Glomerular endothelial cell (primary cell): ENCODE results near the gene MBD5. TPM values are rescaled to one million over a fixed set of nuclear protein-coding genes. Genes with fewer than 3 reads are reported as not detected.

Source experiments
- DNase-seq: peaks from one replicate; pipeline ENCODE4 v3.0.0-alpha.2; 2011; ENCODE audit warnings: low read depth, low spot score; ENCODE audit errors: extremely low read depth
- total RNA-seq: library from RNA; depleted of rRNA; stranded (reverse); fragments of >200 nt; gene quantifications from 2 replicates; pipeline ENCODE4 v1.2.3, GENCODE V29; 2015

MBD5 gene
- total RNA-seq, 1 donor from 2014 or later = 20.8 TPM

DNA sequence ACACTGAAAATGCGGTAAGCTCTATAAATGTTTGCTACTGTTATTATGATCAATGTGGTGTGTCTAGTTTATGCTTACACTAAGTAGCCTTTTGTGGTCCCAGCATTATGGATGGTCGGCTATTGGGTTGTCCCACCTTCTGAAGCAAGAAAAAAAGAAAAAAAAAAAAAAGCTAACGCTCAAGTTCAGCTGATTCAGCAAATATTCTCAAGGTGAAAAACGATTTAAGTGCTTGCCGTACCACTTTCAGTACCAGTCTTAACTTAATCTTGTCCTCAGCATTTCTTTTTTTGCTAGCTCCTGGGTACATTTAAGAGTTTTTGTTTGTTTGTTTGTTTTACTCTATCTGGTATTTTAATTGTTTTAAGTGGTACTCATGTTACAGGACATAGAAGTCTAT, 87.5 kb downstream of the MBD5 start:
- no peak for DNase-seq

DNA sequence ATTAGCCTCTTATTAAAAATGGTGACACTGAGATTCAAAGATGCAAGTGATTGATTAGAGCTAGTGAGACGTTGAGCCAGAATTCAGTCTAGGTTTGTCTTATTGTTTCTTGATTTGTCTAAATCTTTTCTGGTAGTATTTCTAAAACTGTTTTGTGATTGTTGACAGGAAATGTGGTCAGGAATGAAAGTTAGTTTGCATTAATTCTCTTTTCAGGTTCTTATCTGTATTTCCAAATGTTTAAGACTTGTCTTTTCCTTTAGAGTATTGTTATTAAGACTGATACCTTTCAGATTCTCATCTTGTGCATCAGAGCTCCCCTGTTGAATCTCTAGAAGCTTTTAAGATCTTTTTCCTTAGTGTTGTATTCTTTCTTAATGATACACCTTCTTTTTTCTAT, 89.3 kb downstream of the MBD5 start:
- no peak for DNase-seq

DNA sequence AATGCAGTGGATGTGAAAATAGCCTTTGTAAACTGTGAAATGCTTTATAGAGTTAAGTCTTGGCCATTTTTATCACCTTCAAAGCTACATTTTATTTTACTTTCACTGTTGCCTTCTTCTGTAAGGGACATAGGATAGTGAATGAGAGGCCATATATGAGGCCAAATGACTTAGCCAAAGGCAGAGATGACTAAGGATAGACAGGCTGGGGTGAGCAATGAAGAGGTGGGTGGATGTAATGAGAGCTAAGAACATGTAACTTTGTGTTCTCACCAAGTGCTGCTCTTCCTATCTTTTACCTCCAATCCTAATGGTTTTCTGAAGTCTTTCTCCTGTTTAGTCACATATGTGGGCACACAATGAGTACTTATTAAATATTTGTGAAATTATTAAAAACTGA, 101.9 kb downstream of the MBD5 start:
- DNase-seq = no peak

DNA sequence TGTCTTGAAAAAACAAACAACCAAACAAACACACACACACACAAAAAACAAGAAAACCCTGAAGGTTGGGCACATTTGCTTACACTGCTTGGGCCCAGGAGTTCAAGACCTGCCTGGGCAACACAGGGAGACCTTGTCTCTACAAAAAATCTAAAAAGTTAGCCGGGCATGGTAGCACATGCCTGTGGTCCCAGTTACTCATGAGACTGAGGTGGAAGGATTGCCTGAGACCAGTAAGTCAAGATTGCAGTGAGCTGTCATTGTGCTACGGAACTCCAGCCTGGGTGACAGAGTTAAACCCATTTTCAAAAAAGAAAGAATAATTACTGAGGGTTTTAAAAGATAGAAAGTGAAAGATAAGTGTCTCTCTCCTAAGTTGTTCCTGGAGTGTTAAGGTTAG, 103.4 kb downstream of the MBD5 start:
- no peak for DNase-seq

DNA sequence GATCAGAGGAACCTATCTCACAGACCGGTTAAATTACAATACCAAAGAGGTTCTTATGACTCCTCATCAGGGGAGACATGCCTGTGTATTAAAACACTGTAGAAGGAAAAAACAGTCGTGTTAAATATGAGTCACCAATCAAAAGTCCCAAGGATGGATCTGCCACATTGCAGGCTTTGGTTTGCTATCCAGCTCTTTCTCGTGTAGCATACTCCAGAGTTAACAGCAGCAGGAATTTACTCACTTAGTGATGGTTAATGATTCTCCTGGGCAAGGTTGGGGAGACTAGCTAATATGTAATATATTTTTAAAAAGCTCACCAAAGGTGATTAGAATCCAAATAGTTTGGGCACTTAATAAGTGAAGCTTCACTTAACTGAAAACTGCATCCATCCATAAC, 109.7 kb downstream of the MBD5 start:
- DNase-seq = no peak

DNA sequence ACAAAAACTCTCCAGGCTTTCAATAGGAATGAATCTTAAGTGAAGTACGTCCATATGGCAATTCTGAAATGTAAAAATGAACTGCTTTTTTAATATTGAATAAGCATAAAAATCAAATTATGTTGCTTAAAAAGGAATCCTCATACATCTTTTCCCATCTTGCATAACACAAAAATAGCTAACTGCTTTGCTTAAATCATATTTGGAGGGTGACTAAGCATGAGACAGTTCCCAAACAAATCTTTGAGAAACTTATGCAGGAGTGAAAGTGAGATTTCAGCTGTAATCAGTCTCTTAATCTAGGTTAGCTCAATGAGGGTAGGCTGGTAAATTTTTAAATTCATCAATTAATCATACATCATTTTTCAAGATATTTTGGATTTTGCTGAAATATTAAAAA, 111.5 kb downstream of the MBD5 start:
- no peak for DNase-seq

DNA sequence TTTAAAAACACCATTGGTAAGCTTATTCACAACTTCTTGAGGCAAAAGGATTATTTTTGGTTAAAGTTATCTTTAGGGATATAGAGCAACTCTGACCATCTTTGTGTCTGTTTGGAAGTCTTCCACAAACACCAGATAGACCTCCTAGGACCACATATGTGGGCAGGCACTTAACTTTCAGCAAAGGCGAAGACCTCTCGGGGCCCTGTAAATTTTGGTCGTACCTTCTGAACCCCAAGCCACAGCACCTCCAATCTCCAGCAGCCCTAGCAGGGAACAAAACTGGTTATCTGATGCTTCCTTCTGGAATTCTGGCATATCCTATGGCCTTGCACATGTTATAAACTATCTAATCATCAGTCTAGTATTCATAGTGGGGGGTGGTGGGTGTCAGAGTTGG, 114.8 kb downstream of the MBD5 start:
- DNase-seq = no peak

DNA sequence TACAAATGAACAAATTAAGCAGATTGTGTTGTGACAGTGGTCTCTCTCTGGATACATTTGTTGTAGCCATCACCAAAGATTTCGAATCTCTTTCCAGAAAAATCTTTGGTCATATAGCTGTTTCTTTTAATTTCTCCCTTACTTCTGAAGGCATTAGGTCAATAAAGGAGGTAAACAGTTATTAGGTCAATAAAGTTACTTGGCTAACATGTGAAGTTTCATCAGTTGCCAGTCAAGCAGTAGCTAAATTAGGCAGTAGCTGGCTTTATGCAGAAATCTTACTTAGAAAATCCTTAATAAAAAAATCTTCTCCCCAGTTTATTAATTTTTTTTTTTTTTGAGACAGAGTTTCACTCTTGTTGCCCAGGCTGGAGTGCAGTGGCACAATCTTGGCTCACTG, 115.5 kb downstream of the MBD5 start:
- DNase-seq = no peak

DNA sequence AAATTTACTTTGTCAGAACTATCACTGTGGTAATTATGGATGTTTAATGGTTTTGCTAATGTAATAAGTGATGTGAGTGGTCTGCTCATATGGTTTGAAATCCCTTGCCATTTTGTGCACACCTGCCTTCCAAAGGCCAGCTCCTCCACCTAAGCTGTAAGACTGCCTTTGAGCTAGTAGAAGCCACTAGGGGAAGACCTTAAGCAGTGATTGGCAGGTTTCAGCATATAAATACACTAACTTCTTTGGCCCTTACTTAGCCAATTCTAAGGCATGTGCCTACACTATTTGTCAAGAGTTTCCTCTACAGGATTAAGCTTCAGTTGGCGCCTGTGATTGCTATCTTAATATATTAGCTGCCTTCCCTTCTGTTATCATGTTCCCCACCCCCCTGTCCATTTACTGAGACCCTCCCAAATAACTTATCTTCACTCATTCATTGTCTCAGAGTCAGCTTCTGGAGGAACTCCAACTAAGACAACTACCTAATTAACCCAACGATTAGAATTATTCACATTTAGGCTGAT, 141.1 kb downstream of the MBD5 start:
- DNase-seq = no peak

DNA sequence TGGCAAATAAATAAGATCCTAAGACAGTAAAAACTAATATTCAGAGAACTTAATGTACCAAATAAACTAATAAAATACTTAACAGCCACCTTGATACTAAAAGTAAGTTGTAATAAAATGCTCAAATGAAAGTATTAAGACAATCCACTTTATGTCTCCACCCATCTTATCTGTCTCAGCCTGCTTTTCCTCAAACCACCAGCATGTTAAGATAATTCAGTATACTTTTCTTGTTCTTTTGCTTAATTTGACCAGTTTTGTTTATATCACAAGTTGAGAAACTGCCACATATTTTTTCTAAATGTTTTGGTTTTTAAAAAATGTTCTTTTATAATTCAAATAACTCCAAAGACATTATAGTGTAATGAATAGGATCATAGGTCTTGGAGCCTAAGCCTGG, 142.0 kb downstream of the MBD5 start:
- DNase-seq = no peak

DNA sequence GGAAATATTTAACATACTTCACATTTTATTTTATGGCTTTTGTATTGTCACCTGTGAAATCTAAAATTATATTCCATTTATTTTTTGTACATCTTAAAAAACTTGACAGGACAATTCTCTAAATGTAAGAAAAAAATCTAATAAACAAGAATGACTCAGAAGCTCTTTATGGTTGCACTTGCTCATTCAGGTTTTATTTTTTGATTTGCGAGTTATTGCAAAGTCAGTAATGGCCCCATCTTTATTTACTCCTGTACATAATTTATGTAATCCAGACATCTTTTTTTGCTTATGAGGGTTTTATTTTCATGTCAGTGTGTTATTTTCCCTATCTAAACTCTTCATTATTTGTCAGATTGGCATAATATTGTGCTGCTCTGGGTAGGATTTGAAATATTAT, 145.1 kb downstream of the MBD5 start:
- no peak for DNase-seq

DNA sequence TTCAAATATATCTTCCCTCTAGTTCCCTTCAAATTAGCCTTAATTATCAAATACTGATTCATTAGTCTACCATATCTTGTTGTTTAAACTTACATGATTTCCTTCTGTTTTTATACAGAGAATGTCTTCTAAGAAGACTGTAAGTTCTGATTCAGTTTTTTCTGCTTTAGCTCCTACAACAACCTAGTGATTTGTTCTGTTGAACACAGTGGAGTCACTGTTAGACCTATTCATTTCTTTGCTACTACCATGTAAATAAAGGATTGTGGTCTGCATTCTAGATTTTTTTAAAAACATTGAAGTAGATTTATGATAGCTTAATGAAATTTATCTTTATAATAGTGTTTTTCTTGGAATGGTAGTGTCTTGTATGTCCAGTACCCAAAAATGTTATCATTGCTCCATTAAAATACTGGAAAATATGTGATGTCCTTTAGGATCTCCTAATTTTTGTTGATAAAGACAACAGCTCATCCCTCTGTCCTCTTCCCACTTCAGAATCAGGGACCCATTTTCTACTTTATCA, 146.4 kb downstream of the MBD5 start:
- DNase-seq = no peak

DNA sequence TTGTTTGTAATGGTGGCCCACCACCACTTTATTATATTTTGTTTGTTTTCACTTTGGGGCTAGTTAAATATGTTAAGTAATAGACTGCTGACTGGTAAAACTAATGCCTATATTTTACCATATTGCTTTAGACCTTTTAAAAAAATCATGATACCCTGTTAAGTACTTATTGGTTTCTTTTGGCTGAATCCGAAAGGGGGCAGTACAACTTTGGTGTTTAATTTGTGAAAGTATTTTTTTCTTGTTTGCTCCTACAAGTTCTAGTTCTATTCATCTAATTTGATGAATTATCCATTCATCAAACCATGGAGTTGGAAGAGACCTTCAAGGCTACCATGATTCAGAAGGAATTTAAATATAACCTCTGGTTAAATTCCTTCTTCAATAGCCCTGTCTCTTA, 147.0 kb downstream of the MBD5 start:
- DNase-seq = no peak

DNA sequence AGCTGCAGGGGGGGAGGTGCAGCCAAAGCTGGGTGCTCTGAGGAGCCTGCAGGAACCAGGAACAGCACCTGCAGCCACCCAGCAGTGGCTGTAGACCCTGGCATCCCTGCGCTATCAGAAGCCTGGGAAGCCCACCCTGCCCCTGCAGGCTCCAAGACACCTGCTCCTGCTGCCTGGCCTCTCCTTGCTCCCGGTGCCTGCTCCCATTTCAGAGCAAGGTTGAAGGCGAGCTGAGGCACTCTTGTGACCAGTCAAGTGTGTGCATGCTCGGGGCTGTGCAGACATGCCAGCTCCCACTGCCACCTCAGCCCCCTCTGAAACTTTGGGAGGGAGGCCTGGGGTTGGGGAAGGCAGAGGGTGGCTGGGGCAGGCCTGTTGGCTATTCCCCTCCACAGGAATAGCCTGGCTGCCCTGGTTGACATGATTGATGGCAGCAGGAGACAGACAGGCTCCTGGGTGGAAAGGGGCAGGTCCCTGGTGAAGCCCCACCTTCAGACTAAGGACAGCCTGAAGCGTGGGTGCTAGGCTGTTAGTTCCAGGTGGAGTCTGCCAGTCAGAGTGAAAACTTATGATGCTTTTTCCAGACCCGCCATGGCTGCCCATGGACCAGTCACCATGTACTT, 151.4 kb downstream of the MBD5 start:
- DNase-seq = no peak

DNA sequence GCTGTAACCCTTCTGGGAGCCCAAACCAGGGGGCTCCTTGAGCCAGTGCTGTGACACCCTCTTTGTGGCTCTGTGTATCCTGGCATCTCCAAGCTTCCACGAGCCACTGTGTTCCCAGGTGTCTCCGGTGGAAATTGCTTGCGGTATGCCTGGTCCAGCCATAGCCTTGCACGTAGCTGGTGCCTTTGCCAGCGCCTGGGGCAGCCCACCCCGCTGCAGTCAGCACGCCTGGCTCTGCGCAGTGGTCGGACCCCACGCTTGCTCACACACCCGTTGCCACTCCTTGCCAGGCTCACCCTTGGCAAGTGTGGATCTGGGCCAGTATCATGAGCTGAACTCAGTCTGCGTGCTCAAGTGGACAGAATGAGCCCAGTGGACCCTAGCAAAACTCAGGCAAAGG, 152.3 kb downstream of the MBD5 start:
- no peak for DNase-seq

DNA sequence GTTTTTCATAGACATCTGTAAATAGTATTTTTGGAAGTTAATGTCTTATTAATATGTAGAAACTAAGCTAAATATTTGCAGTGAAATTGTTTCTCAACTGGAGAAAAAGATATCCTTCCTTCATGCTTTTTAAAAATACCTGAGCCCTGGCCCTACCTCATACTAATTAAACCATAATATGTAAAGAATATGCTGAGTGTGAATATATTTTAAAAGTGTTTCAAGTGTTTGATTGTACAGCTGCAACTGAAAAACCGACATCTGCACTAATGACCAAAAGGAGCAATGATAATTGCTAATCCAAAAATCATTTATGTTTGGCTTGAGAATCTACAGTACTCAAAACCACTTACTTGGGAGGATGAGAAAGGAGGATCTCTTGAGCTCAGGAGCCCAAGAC, 156.7 kb downstream of the MBD5 start:
- no peak for DNase-seq

DNA sequence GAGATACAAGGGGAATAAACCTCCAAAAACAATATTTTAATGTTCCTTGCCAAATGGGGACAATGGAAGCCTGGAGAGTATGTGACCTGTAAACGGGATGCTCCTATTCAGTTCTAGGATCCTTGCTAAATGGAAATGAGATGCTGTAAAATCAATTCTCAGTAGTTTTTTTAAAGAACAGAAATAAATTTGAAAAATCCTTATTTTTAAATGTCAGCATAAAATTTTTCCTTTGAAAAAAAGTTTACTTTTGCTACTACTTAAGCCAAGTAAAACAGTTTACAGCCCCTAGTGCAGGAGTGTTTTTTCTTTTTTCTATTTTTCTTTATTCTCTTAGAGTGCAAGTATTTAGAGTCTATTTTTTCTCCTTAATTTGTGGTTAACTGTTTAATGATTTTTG, 158.8 kb downstream of the MBD5 start:
- DNase-seq = no peak

DNA sequence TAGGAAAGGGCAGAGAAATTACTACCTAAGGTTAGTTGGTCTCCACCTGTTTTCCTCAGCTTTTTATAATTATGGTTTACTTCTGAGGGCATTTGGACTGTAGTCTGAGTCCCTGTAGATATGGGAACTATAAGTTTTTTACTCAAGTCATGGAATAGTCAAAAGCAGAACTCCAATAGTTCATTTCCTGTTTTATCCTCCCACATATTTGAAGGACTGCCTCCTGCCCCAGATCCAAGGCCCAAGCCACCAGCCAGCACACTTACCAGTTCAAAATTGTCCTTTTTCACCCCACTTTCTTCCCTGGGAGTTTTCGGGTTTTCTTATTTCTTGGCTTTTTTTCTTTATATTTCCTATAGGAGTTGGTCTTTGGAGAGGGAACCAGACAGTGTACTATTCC, 164.1 kb downstream of the MBD5 start:
- DNase-seq = no peak

DNA sequence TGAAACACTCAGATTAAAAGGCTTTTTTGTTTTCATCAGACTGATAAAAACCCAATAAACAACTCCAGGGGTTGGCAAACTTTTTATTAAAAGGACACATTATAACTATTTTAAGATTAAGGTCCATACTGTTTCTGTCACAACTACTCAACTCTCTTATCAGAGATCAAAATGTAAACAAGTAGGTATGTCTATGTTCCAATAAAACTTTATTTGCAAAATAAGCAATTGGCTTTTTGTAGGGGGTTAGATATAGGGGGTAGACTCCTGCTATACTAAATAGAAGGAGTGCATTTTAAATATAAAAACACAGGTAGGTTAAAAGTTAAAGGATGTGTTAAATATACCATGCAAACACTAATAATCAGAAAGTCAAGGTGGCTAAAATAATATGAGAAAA, 174.0 kb downstream of the MBD5 start:
- DNase-seq = no peak

DNA sequence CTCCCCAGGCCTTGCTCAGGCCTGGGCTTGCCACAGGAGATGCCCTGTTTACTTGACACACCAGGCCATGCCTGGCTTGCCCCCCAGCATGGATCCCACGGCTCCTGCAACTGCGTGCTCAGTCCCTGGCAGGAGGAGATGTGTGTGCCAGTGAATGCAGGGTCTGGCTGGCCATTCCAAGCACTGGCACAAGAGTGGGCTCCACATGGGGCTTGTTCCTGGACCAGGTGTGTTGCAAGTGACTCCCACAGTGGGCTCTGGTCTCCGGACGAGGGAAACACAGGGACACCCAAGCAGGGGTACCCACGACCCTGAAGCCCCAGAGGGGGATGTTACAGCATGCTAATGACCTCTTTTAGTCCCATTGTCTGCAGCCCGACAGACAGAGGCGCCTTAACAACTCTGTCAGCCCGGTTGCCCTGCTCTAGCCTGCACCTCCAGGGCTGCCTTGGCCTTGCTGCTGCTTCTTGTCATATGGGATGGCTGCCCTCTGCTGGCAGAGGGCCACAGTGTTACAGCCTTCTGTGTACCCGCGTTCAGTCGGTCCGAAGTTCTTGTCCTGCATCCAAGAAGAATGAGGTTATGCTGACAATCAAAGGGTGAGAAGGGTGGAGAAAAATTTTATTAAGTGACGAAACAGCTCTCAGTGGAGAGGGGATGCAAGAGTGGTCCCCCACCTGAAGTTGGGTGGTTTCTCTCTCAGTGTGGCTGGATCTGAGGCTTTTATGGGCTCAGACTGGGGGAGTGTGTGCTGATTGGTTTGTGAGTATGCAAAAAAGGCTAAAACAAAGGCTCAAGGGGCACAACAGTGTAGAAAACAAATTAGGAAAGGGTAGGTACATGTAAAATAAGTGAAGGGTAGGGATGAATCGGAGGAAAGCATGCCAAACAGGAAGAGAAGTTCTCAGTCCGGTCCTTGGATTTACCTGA, 180.4 kb downstream of the MBD5 start:
- peak; percentile 14 for DNase-seq

DNA sequence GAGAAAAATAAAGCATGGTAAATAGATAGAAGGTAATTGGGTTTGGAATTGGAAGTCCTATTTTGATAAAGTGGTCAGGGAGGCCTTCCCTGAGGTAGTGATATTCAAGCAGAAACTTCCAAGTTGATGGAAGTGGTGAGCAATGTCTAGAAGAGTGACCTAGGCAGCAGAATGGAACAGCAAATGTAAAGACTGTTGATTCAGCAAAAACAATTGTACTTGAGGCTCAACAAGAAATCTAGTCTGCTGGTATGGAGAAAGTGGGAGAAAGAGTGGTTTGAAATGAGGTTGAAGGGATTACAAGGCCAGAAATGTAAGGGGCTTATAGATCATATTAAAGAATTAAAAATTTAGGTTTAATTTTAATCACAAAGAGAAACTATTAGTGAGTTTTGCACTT, 181.3 kb downstream of the MBD5 start:
- DNase-seq = no peak

DNA sequence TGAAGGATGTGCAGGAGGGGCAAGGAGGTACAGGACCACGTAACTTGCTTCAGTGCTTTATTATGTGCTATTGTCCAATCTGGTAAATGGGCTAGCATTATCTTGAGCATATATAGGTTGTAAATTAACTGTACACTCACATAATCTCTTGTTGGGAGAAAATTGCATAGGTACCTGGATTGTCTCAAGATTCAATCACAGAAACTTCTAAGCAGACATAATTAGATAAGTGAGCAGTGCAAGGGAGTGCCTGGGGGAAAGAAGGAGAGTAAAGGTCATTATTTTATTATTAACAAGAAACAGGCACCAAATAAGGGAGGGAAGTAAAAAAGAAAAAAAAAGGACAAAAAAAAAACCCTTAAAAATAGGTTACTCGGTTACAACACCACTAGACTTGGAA, 186.2 kb downstream of the MBD5 start:
- DNase-seq = no peak
